Panc1 (cell line): ENCODE results near the gene RPLP1. TPM values are rescaled to one million over a fixed set of nuclear protein-coding genes. Genes with fewer than 3 reads are reported as not detected.

Experiments used
- ATAC-seq: fragments of 200-7000 bp; cut with Tn5 transposase; 2 replicates; pipeline ENCODE4 v1.9.1; 2020; ENCODE audit warnings: mild to moderate bottlenecking, moderate library complexity
- BruUV-seq: library from RNA; stranded (reverse); fragments of 400-500 nt; replicated peaks from 2 replicates; lab custom pipeline; 2021; lab: Mats Ljungman, UMichigan
- CTCF ChIA-PET: fragments of 300-600 bp; sonication (Branson Sonifier 250); formaldehyde crosslinking; loops from one replicate; lab custom pipeline; 2022; ENCODE audit warnings: antibody characterized with exemption; lab: Charles Lee
- POLR2A ChIA-PET: fragments of 300-600 bp; sonication (Branson Sonifier 250); formaldehyde crosslinking; loops from one replicate; lab custom pipeline; 2022; ENCODE audit warnings: antibody characterized with exemption; lab: Charles Lee
- DNase-seq: peaks from one replicate; pipeline ENCODE4 v3.0.0-alpha.2; 2010; ENCODE audit warnings: low read depth, low spot score
- H3K27ac ChIP-seq: 2 replicates; pipeline ENCODE4 v1.5.1; 2011; ENCODE audit warnings: mild to moderate bottlenecking, low read length, inconsistent platforms
- H3K27me3 ChIP-seq: fragments of 200-500 bp; sonication (Bioruptor generic); 2 replicates; pipeline ENCODE4 v1.6.0; 2014; ENCODE audit warnings: low read length, inconsistent platforms; ENCODE audit not compliant: control insufficient read depth, insufficient read depth
- H3K36me3 ChIP-seq: fragments of 200-500 bp; sonication (Bioruptor generic); 2 replicates; pipeline ENCODE4 v1.5.1; 2014; ENCODE audit warnings: inconsistent platforms, mild to moderate bottlenecking, low read length, moderate library complexity; ENCODE audit not compliant: control insufficient read depth, insufficient read depth
- H3K4me1 ChIP-seq: 2 replicates; pipeline ENCODE4 v1.5.1; 2011; ENCODE audit warnings: inconsistent platforms, mild to moderate bottlenecking, low read length, moderate library complexity; ENCODE audit not compliant: control insufficient read depth, insufficient read depth
- H3K4me3 ChIP-seq, 2 experiments: 2 replicates each; pipeline ENCODE4 v1.5.1; 2011 to 2012; ENCODE audit warnings: low read depth in 2 of 2, low read length in 2 of 2, mild to moderate bottlenecking in 2 of 2, inconsistent platforms in 1 of 2, moderate library complexity in 1 of 2
- H3K9me3 ChIP-seq: fragments of 200-500 bp; sonication (Bioruptor generic); 2 replicates; pipeline ENCODE4 v1.5.1; 2014; ENCODE audit warnings: low read depth, mild to moderate bottlenecking, inconsistent platforms, low read length, moderate library complexity; ENCODE audit not compliant: control insufficient read depth, insufficient read depth
- POLR2AphosphoS5 ChIP-seq: IDR thresholded peaks from 2 replicates; pipeline ENCODE4 v1.6.1; 2012; ENCODE audit warnings: mild to moderate bottlenecking, low read depth, low read length, moderate library complexity
- SIN3A ChIP-seq: IDR thresholded peaks from 2 replicates; pipeline ENCODE4 v1.6.1; 2012; ENCODE audit warnings: low read depth, mild to moderate bottlenecking, low read length, moderate library complexity, borderline replicate concordance; ENCODE audit not compliant: insufficient read depth
- TCF7L2 ChIP-seq: IDR thresholded peaks from 2 replicates; pipeline ENCODE4 v1.6.1; 2011; ENCODE audit warnings: mild to moderate bottlenecking, low read depth, low read length, inconsistent platforms
- in situ Hi-C: cut with HindIII; loops from 2 replicates; pipeline ENCODE4 v1.10.0; 2016; ENCODE audit warnings: low sequenced_read_pairs, low pct_unique_long_range_greater_than_20kb
- intact Hi-C: fragments of 100-400 bp; cut with micrococcal nuclease; formaldehyde crosslinking; loops from one replicate; pipeline ENCODE4 v1.10.0; 2022; ENCODE audit not compliant: unreplicated experiment
- total RNA-seq: library from RNA; stranded (reverse); gene quantifications from one replicate; pipeline ENCODE4 v1.2.1, GENCODE V29; 2021; ENCODE audit not compliant: unreplicated experiment
- TF ChIP-seq, protein P1 (sequence below): fragments of 450-650 bp; IDR thresholded peaks from 2 replicates; pipeline ENCODE4 v1.5.1; 2017; ENCODE audit warnings: mild to moderate bottlenecking
- TF ChIP-seq, protein P2 (sequence below), 2 experiments: IDR thresholded peaks; 2 replicates each; pipeline ENCODE4 v1.6.1; 2011 to 2012; ENCODE audit warnings: low read depth in 2 of 2, control low read depth in 1 of 2, low read length in 1 of 2, mild to moderate bottlenecking in 1 of 2, moderate library complexity in 1 of 2; ENCODE audit not compliant: insufficient read depth in 1 of 2

The RPLP1 gene
- total RNA-seq, 1 experiment from 2014 or later, result 2,076 TPM

DNA sequence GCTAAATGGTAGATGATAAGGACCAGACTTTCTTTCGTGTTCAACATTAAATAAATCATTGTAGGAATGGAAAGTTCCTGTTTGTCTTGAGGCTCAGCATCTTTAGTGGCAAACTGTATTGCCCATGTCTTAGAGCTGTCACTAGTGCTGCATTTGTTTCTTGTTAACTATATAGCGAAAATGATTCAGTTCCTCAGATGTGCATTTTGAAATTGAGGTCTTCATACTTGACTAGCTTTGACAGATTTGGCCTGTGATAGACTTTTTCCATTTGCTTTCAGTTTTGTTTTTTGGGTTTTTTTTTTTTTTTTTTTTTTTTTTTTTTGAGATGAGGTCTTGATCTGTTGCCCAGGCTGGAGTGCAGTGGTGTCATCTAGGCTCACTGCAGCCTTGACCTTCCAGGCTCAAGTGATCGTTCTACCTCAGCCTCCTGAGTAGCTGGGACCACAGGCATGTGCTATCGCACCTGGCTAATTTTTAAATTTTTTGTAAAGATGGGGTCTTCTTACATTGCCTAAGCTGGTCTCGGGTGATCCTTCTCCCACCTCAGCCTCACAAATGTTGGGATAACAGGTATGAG lies 9.5 kb upstream of the RPLP1 start:
- ChIA-PET POLR2A (interaction anchor here (0.7 kb wide), 1 partner anchor 29 kb away, joined by 11 read pairs; the partner anchor contains the start of gene KIF23), CTCF (interaction anchor here (0.7 kb wide), 2 partner anchors 19 to 298 kb away, joined by 5 to 11 read pairs; no protein-coding TSS in a partner anchor)
- H3K4me3 ChIP-seq, result no peak overlapping the region
- DNase-seq (no peak), ATAC-seq (no peak)
- intact Hi-C loops, result no loop called here
- H3K9me3 ChIP-seq, result no peaks in the 10 kb centered on the region
- peaks cover 80% of the 10 kb centered on the region for H3K36me3 ChIP-seq
- no peaks in the 10 kb centered on the region for H3K27me3 ChIP-seq
- H3K4me1 ChIP-seq, result no peaks in the 10 kb centered on the region
- in situ Hi-C loops, result no loop called here
- no peak overlapping the region for H3K27ac ChIP-seq
- TF ChIP-seq, protein P1, sequence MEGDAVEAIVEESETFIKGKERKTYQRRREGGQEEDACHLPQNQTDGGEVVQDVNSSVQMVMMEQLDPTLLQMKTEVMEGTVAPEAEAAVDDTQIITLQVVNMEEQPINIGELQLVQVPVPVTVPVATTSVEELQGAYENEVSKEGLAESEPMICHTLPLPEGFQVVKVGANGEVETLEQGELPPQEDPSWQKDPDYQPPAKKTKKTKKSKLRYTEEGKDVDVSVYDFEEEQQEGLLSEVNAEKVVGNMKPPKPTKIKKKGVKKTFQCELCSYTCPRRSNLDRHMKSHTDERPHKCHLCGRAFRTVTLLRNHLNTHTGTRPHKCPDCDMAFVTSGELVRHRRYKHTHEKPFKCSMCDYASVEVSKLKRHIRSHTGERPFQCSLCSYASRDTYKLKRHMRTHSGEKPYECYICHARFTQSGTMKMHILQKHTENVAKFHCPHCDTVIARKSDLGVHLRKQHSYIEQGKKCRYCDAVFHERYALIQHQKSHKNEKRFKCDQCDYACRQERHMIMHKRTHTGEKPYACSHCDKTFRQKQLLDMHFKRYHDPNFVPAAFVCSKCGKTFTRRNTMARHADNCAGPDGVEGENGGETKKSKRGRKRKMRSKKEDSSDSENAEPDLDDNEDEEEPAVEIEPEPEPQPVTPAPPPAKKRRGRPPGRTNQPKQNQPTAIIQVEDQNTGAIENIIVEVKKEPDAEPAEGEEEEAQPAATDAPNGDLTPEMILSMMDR, result no peak
- TF ChIP-seq SIN3A (no peak), TCF7L2 (no peak)
- TF ChIP-seq, protein P2, sequence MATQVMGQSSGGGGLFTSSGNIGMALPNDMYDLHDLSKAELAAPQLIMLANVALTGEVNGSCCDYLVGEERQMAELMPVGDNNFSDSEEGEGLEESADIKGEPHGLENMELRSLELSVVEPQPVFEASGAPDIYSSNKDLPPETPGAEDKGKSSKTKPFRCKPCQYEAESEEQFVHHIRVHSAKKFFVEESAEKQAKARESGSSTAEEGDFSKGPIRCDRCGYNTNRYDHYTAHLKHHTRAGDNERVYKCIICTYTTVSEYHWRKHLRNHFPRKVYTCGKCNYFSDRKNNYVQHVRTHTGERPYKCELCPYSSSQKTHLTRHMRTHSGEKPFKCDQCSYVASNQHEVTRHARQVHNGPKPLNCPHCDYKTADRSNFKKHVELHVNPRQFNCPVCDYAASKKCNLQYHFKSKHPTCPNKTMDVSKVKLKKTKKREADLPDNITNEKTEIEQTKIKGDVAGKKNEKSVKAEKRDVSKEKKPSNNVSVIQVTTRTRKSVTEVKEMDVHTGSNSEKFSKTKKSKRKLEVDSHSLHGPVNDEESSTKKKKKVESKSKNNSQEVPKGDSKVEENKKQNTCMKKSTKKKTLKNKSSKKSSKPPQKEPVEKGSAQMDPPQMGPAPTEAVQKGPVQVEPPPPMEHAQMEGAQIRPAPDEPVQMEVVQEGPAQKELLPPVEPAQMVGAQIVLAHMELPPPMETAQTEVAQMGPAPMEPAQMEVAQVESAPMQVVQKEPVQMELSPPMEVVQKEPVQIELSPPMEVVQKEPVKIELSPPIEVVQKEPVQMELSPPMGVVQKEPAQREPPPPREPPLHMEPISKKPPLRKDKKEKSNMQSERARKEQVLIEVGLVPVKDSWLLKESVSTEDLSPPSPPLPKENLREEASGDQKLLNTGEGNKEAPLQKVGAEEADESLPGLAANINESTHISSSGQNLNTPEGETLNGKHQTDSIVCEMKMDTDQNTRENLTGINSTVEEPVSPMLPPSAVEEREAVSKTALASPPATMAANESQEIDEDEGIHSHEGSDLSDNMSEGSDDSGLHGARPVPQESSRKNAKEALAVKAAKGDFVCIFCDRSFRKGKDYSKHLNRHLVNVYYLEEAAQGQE (IDR thresholded peaks at IDR 0.05; ENCODE audit: insufficient read depth in 1 of 2, low read depth in 2 of 2, low read length in 1 of 2), result no peak
- BruUV-seq, result no TSS peak

DNA sequence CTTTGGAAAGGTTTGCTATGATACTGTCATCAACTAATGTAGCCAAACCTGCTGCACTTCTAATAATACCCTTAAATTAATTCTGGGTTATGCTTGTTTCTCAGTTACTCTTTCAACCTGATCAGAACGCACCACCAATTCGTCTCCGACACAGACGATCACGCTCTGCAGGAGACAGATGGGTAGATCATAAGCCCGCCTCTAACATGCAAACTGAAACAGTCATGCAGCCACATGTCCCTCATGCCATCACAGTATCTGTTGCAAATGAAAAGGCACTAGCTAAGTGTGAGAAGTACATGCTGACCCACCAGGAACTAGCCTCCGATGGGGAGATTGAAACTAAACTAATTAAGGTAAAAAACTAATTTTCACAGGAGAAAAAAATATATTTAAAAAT lies 7.9 kb upstream of the RPLP1 start:
- POLR2A ChIA-PET, result no interaction called here
- Histone ChIP-seq H3K4me3 (no peak overlapping the region), H3K27ac (no peak overlapping the region), H3K27me3 (no peaks in the 10 kb centered on the region), H3K9me3 (no peaks in the 10 kb centered on the region), H3K4me1 (no peaks in the 10 kb centered on the region), H3K36me3 (peaks cover 71% of the 10 kb centered on the region)
- in situ Hi-C loops (no loop called here), intact Hi-C loops (no loop called here)
- DNase-seq, result no peak
- BruUV-seq, result no TSS peak
- no peak for ATAC-seq
- TF ChIP-seq TCF7L2, result no peak
- no peak for TF ChIP-seq POLR2AphosphoS5
- TF ChIP-seq SIN3A, result no peak
- TF ChIP-seq, protein P2 (IDR thresholded peaks at IDR 0.05; ENCODE audit: insufficient read depth in 1 of 2, low read depth in 2 of 2, low read length in 1 of 2), result no peak
- TF ChIP-seq, protein P1, result no peak
- CTCF ChIA-PET, result interaction anchor here (0.7 kb wide), 1 partner anchor 8 kb away, joined by 5 read pairs; no protein-coding TSS in a partner anchor
